KMS-11 (cell line): ENCODE data around the gene RIOK2.
"Not testable (repeated sequence)": the region's sequence is repeated elsewhere in the genome, so short reads cannot be mapped to it uniquely, and the experiment has no call there.

ENCODE experiments used
- H2AFZ ChIP-seq: fragments of 200-600 bp; sonication (generic); 2 replicates; pipeline ENCODE4 v1.6.1; 2016; ENCODE audit warnings: antibody characterized with exemption, mixed run types, low read depth
- H3K27ac ChIP-seq: fragments of 200-600 bp; sonication (generic); 2 replicates; pipeline ENCODE4 v1.6.1; 2016; ENCODE audit warnings: mild to moderate bottlenecking, mixed run types
- H3K27me3 ChIP-seq: fragments of 200-600 bp; sonication (generic); 2 replicates; pipeline ENCODE4 v1.6.1; 2017; ENCODE audit warnings: mild to moderate bottlenecking, low read depth, mixed run types, moderate library complexity; ENCODE audit not compliant: insufficient read depth
- H3K36me3 ChIP-seq: fragments of 200-600 bp; sonication (generic); 2 replicates; pipeline ENCODE4 v1.6.1; 2017; ENCODE audit warnings: mild to moderate bottlenecking, mixed run types; ENCODE audit not compliant: insufficient read depth
- H3K4me1 ChIP-seq: fragments of 200-600 bp; sonication (generic); 2 replicates; pipeline ENCODE4 v1.6.1; 2016; ENCODE audit warnings: mild to moderate bottlenecking, low read depth, mixed run types; ENCODE audit not compliant: poor library complexity, severe bottlenecking
- H3K4me2 ChIP-seq: fragments of 200-600 bp; sonication (generic); 2 replicates; pipeline ENCODE4 v1.7.0; 2016; ENCODE audit warnings: mild to moderate bottlenecking, mixed run types
- H3K4me3 ChIP-seq: fragments of 200-600 bp; sonication (generic); IDR thresholded peaks from 2 replicates; pipeline ENCODE4 v1.6.1; 2017; ENCODE audit warnings: low read depth, low read length, mixed read lengths; ENCODE audit not compliant: insufficient read depth
- H3K79me2 ChIP-seq: fragments of 200-600 bp; sonication (generic); 2 replicates; pipeline ENCODE4 v1.6.1; 2016; ENCODE audit warnings: low read depth, mixed run types; ENCODE audit not compliant: insufficient read depth
- H3K9ac ChIP-seq: fragments of 200-600 bp; sonication (generic); 2 replicates; pipeline ENCODE4 v1.6.1; 2016; ENCODE audit warnings: mild to moderate bottlenecking, mixed run types
- H4K20me1 ChIP-seq: fragments of 200-600 bp; sonication (generic); 2 replicates; pipeline ENCODE4 v1.6.1; 2016; ENCODE audit warnings: mild to moderate bottlenecking, mixed run types; ENCODE audit not compliant: insufficient read depth
- TF ChIP-seq, protein P1 (sequence below): fragments of 200-600 bp; sonication (generic); conservative IDR thresholded peaks from 2 replicates; pipeline ENCODE4 v1.6.1; 2017; ENCODE audit warnings: low read depth, mild to moderate bottlenecking, antibody characterized with exemption, low read length, moderate library complexity, mixed read lengths

The RIOK2 gene

DNA sequence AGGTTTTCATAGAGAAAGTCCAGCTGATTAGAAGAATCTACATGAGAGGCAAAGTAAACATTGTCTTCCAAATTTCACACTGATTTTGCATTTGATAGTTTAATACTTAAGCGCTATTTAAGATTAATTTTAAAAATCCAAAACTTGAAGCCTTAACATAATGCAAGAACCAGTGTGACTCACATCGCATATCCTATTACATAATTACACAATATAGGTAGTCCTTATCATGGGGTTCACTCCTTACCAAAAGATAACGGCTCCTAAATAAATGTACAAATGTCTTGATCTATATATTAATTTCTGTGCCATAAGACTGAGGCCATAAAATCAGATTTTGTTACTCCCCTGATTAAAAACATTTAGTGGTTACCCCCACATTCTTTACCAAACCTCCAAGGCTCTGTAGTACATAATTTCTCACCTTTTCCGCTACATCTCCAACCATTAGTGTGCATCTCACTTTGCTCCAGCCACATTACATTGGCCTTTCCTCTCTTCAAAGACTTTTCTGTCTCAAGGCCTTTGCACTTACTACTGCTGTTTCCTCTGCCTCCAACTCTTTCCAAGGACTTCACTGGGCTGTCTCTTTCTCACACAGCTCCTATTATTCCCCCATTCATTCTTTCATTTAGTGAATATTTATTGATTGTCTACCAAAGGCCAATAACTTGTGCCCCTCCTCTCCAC is 1.0 kb downstream of the RIOK2 start:
- H3K4me3 ChIP-seq = no peak overlapping the region
- no peaks in the 10 kb centered on the region for H4K20me1 ChIP-seq
- peaks cover 29% of the 10 kb centered on the region for H3K79me2 ChIP-seq
- peak overlapping the region; percentile 84; the same call in 1 of the 2 replicates for H3K9ac ChIP-seq
- no peak overlapping the region for H2AFZ ChIP-seq
- peaks cover 11% of the 10 kb centered on the region; the same call in 1 of the 2 replicates for H3K36me3 ChIP-seq
- no peaks in the 10 kb centered on the region for H3K27me3 ChIP-seq
- H3K4me2 ChIP-seq = peak overlapping the region; percentile 81
- TF ChIP-seq, protein P1, sequence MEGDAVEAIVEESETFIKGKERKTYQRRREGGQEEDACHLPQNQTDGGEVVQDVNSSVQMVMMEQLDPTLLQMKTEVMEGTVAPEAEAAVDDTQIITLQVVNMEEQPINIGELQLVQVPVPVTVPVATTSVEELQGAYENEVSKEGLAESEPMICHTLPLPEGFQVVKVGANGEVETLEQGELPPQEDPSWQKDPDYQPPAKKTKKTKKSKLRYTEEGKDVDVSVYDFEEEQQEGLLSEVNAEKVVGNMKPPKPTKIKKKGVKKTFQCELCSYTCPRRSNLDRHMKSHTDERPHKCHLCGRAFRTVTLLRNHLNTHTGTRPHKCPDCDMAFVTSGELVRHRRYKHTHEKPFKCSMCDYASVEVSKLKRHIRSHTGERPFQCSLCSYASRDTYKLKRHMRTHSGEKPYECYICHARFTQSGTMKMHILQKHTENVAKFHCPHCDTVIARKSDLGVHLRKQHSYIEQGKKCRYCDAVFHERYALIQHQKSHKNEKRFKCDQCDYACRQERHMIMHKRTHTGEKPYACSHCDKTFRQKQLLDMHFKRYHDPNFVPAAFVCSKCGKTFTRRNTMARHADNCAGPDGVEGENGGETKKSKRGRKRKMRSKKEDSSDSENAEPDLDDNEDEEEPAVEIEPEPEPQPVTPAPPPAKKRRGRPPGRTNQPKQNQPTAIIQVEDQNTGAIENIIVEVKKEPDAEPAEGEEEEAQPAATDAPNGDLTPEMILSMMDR = no peak
- H3K4me1 ChIP-seq = peaks cover 25% of the 10 kb centered on the region
- H3K27ac ChIP-seq = 0 out of 2 replicates have a peak overlapping the region, but pooled peaks have one; percentile 89

DNA sequence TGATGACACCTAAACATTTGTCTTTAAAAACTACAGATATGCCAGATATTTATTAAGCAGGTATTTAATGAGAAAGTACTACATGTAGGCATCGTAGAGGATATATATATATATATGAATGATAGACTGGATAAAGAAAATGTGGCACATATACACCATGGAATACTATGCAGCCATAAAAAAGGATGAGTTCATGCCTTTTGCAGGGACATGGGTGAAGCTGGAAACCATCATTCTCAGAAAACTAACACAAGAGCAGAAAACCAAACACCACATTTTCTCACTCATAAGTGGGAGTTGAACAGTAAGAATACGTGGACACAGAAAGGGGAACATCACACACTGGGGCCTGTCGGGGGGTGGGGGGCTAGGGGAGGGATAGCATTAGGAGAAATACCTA is 3.6 kb downstream of the RIOK2 start:
- H3K79me2 ChIP-seq = peaks cover 29% of the 10 kb centered on the region
- not testable (repeated sequence) for H3K4me2 ChIP-seq, H2AFZ ChIP-seq, H3K9ac ChIP-seq, H3K4me3 ChIP-seq, H4K20me1 ChIP-seq, H3K27me3 ChIP-seq, H3K27ac ChIP-seq
- peaks cover 14% of the 10 kb centered on the region; the same call in 1 of the 2 replicates for H3K36me3 ChIP-seq
- H3K4me1 ChIP-seq = peaks cover 25% of the 10 kb centered on the region

DNA sequence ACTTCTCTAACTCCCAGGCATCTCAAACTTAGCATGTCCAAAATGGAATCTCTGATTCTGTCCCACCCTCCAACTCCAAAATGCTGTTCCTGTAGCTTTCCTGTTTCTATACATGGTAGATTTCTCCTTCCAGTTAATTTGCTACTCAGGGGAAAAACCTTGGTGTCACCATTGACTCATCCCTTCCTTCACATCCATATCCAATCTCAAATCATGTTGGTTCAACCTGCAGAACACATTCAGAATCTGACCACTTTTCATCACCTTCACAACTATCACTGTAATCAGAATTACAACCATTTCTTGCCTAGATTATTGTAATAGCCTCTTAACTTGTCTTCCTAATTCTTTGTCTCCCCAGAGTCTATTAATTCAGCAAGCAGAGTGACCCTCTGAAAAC is 10.8 kb downstream of the RIOK2 start:
- Histone ChIP-seq H3K4me3 (no peak overlapping the region), H2AFZ (no peak overlapping the region), H3K4me1 (peaks cover 22% of the 10 kb centered on the region), H4K20me1 (no peaks in the 10 kb centered on the region), H3K79me2 (no peaks in the 10 kb centered on the region), H3K4me2 (no peak overlapping the region), H3K36me3 (peaks cover 5% of the 10 kb centered on the region; the same call in 1 of the 2 replicates), H3K9ac (no peak overlapping the region), H3K27ac (no peak overlapping the region), H3K27me3 (no peaks in the 10 kb centered on the region)
- TF ChIP-seq, protein P1 = no peak

DNA sequence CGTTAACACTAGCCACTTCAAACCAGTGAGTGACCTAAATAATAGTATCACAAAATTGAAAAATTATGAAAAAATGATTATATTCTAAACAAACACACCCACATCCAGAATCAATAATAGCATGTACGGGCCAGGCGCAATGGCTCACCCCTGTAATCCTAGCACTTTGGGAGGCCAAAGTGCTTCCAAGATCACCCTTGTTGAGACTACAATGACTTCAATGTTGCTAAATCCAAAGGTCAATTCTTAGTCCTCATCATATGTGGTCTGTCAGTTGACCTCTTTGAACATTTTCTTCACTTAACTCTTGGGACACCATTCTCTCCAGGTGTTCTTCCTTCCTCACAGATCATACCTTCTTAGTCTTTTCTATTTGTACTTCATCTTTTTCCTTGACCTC is 11.3 kb downstream of the RIOK2 start:
- Histone ChIP-seq H2AFZ (no peak overlapping the region), H4K20me1 (no peaks in the 10 kb centered on the region), H3K27me3 (no peaks in the 10 kb centered on the region), H3K36me3 (no peaks in the 10 kb centered on the region; the same call in 1 of the 2 replicates), H3K9ac (no peak overlapping the region), H3K79me2 (no peaks in the 10 kb centered on the region), H3K4me2 (no peak overlapping the region), H3K4me3 (no peak overlapping the region), H3K4me1 (peaks cover 27% of the 10 kb centered on the region), H3K27ac (no peak overlapping the region)
- TF ChIP-seq, protein P1 = no peak

DNA sequence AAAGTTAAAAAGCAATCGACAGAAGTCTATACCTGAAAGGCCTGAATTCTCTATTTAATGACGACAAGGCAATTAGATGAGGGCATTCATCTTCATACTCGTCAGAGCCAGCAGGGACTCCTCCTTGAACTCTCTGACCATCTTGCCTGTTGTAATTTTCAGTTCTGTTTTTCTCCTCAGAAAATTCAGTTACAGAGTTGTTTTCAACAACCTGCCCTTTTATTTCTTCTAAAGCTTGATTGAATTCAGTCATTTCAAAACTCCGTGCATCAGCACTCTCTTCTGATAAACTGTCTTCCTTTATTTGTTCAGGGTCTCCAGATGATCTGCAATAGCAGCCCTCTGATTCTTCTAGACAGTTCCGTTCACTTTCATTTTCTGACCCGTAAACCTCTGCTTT is 15.6 kb downstream of the RIOK2 start:
- Histone ChIP-seq H4K20me1 (0 out of 2 replicates have a peak, but pooled peaks cover 3% of the 10 kb centered on the region), H3K4me1 (peaks cover 41% of the 10 kb centered on the region), H3K4me3 (no peak overlapping the region), H2AFZ (no peak overlapping the region), H3K27me3 (no peaks in the 10 kb centered on the region), H3K9ac (peak overlapping the region; percentile 30; the same call in 1 of the 2 replicates), H3K79me2 (no peaks in the 10 kb centered on the region; the same call in 1 of the 2 replicates), H3K36me3 (no peaks in the 10 kb centered on the region), H3K27ac (peak overlapping the region; percentile 49), H3K4me2 (peak overlapping the region; percentile 64)
- TF ChIP-seq, protein P1 = no peak
